OCI-LY1 (cell line): ENCODE data around the gene AKTIP.

Experiments used
- H2AFZ ChIP-seq: fragments of 200-600 bp; sonication (generic), shearing (Covaris generic); 2 replicates; pipeline ENCODE4 v1.6.0; 2014; ENCODE audit warnings: antibody characterized with exemption, mild to moderate bottlenecking, low read length
- H3F3A ChIP-seq: fragments of 200-600 bp; sonication (generic), shearing (Covaris generic); 2 replicates; pipeline ENCODE4 v1.6.0; 2014; ENCODE audit warnings: mild to moderate bottlenecking, antibody characterized with exemption, low read length, moderate library complexity; ENCODE audit not compliant: insufficient read depth
- H3K27ac ChIP-seq: fragments of 200-600 bp; sonication (generic); 2 replicates; pipeline ENCODE4 v1.5.1; 2014; ENCODE audit warnings: low read length, mixed run types, mild to moderate bottlenecking, low read depth; ENCODE audit not compliant: poor library complexity, severe bottlenecking
- H3K27me3 ChIP-seq: fragments of 200-600 bp; sonication (generic); 2 replicates; pipeline ENCODE4 v1.6.0; 2014; ENCODE audit warnings: antibody characterized with exemption, mild to moderate bottlenecking, low read length, moderate library complexity; ENCODE audit not compliant: insufficient read depth
- H3K36me3 ChIP-seq: fragments of 200-600 bp; sonication (generic); 2 replicates; pipeline ENCODE4 v1.6.1; 2014; ENCODE audit warnings: mild to moderate bottlenecking, antibody characterized with exemption, low read length, moderate library complexity, mixed read lengths; ENCODE audit not compliant: insufficient read depth
- H3K4me1 ChIP-seq: fragments of 200-600 bp; sonication (generic); 2 replicates; pipeline ENCODE4 v1.5.1; 2014; ENCODE audit warnings: mild to moderate bottlenecking, low read length, moderate library complexity; ENCODE audit not compliant: insufficient read depth, severe bottlenecking
- H3K4me2 ChIP-seq: fragments of 200-600 bp; sonication (generic), shearing (Covaris generic); 2 replicates; pipeline ENCODE4 v1.6.1; 2014; ENCODE audit warnings: low read length
- H3K4me3 ChIP-seq: fragments of 200-600 bp; sonication (generic); 2 replicates; pipeline ENCODE4 v1.5.1; 2014; ENCODE audit warnings: low read length, low read depth, mild to moderate bottlenecking, mixed read lengths; ENCODE audit not compliant: poor library complexity, severe bottlenecking
- H3K79me2 ChIP-seq: fragments of 200-600 bp; shearing (Covaris generic); 2 replicates; pipeline ENCODE4 v1.6.1; 2016; ENCODE audit warnings: mixed run types, low read length, mixed read lengths; ENCODE audit not compliant: insufficient read depth
- H3K9ac ChIP-seq: fragments of 200-600 bp; sonication (generic), shearing (Covaris generic); 2 replicates; pipeline ENCODE4 v1.6.1; 2014; ENCODE audit warnings: mild to moderate bottlenecking, low read length, mixed read lengths
- H3K9me2 ChIP-seq: fragments of 200-600 bp; sonication (generic), shearing (Covaris generic); 2 replicates; pipeline ENCODE4 v1.6.1; 2014; ENCODE audit warnings: low read depth, mild to moderate bottlenecking, low read length, mixed read lengths
- H3K9me3 ChIP-seq: fragments of 200-600 bp; shearing (Covaris generic); 2 replicates; pipeline ENCODE4 v1.6.1; 2014; ENCODE audit warnings: low read length, mixed read lengths
- H4K20me1 ChIP-seq: fragments of 200-600 bp; sonication (generic), shearing (Covaris generic); 2 replicates; pipeline ENCODE4 v1.6.0; 2016; ENCODE audit warnings: mild to moderate bottlenecking, low read length; ENCODE audit not compliant: insufficient read depth
- CTCF ChIP-seq: fragments of 200-600 bp; sonication (generic), shearing (Covaris generic); IDR thresholded peaks from 2 replicates; pipeline ENCODE4 v1.5.1; 2017; ENCODE audit warnings: mild to moderate bottlenecking, antibody characterized with exemption, low read length, moderate library complexity, mixed read lengths
- EZH2 ChIP-seq: fragments of 200-600 bp; sonication (generic), shearing (Covaris generic); IDR thresholded peaks from 2 replicates; pipeline ENCODE4 v1.8.0; 2017; ENCODE audit warnings: borderline replicate concordance, mixed run types, mild to moderate bottlenecking, antibody characterized with exemption, low read length, moderate library complexity, mixed read lengths

The AKTIP gene

GRCh38 chr16:53510704-53511070 lies 7.7 kb upstream of the AKTIP start:
- no peaks in the 10 kb centered on the region for H3K79me2 ChIP-seq
- no peak overlapping the region for H3K27ac ChIP-seq

GRCh38 chr16:53509906-53510703 lies 7.1 kb upstream of the AKTIP start:
- Histone ChIP-seq H4K20me1 (no peaks in the 10 kb centered on the region), H3K79me2 (no peaks in the 10 kb centered on the region), H3F3A (no peaks in the 10 kb centered on the region), H3K4me1 (peaks cover 6% of the 10 kb centered on the region), H2AFZ (no peak overlapping the region), H3K9me3 (no peaks in the 10 kb centered on the region), H3K9ac (no peak overlapping the region), H3K36me3 (no peaks in the 10 kb centered on the region), H3K4me3 (peak overlapping the region; percentile 21), H3K4me2 (peak overlapping the region; percentile 52), H3K27me3 (peaks cover 5% of the 10 kb centered on the region), H3K27ac (no peak overlapping the region), H3K9me2 (no peaks in the 10 kb centered on the region)
- TF ChIP-seq EZH2 (no peak), CTCF (peak; percentile 92)

More at GRCh38 chr16:53510704-53511070, 7.7 kb upstream of the AKTIP start:
- no peaks in the 10 kb centered on the region for H3K9me3 ChIP-seq
- TF ChIP-seq CTCF (no peak), EZH2 (no peak)
- no peak overlapping the region for H3K9ac ChIP-seq
- H4K20me1 ChIP-seq: no peaks in the 10 kb centered on the region
- H3K36me3 ChIP-seq: no peaks in the 10 kb centered on the region
- H3K4me1 ChIP-seq: peaks cover 6% of the 10 kb centered on the region
- no peak overlapping the region for H2AFZ ChIP-seq
- H3K4me2 ChIP-seq: no peak overlapping the region
- no peak overlapping the region for H3K4me3 ChIP-seq
- no peaks in the 10 kb centered on the region for H3F3A ChIP-seq
- no peaks in the 10 kb centered on the region for H3K9me2 ChIP-seq
- H3K27me3 ChIP-seq: peaks cover 5% of the 10 kb centered on the region

GRCh38 chr16:53507464-53508179 lies 4.6 kb upstream of the AKTIP start:
- H3K4me2 ChIP-seq: no peak overlapping the region
- H3K79me2 ChIP-seq: no peaks in the 10 kb centered on the region
- no peaks in the 10 kb centered on the region for H3F3A ChIP-seq
- no peak overlapping the region for H3K4me3 ChIP-seq
- TF ChIP-seq EZH2: no peak
- H3K9me2 ChIP-seq: no peaks in the 10 kb centered on the region
- H3K9ac ChIP-seq: no peak overlapping the region
- H4K20me1 ChIP-seq: no peaks in the 10 kb centered on the region
- H3K9me3 ChIP-seq: no peaks in the 10 kb centered on the region
- no peak overlapping the region for H2AFZ ChIP-seq
- no peak overlapping the region for H3K27ac ChIP-seq
- H3K4me1 ChIP-seq: peaks cover 14% of the 10 kb centered on the region
- no peaks in the 10 kb centered on the region for H3K36me3 ChIP-seq
- H3K27me3 ChIP-seq: peaks cover 5% of the 10 kb centered on the region
